Stimulated activated CD8-positive, alpha-beta memory T cell treated with anti-CD3 and anti-CD28 coated beads, Interleukin-4, amount 100 ng/mL, for 4 hours (primary cell): ENCODE data around the gene USP7.

Experiments used
- DNase-seq, 2 donors: peaks; one replicate each; pipeline ENCODE4 v3.0.0-alpha.2; 2020; ENCODE audit warnings: low read depth in 2 of 2, low spot score in 1 of 2

USP7 gene

DNA sequence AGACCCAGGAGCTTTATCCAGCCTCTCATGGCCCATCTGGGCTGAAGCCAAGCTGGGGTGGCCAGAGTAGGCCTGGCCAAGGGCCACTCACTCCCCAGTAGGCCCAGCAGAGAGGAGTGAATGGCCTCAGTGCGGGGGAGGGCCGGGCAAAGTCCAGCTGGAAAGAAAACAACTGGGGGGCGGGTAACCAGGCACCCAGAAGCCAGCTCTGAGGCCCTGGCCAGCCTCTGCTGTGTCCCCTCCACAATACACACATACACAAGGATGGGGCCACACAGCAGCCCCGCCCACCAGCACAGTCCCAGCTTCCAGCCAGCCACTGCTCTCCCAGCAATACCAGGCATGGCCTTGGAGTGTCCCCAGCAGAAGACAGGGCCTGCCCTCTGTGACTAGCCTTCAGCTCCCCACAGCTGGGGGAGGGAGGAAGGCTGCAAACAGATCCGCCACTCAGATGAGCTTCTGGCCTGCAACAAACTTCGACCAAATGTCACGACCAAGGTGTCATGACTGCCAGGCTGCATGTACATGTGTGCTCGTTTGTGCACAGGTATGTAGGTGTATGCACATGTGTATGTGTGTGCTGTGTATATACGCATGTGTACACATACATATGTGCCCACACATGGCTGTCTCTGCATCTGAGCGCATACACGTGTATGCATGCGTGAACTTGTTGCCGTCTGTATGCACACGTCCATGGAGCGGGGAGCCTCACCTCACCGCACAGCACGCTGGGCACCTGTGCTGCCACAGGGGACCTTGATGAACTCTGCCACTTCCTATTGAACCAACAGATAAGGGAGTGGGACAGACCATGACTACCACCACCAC is 99.9 kb downstream of the USP7 start:
- DNase-seq, result no peak

DNA sequence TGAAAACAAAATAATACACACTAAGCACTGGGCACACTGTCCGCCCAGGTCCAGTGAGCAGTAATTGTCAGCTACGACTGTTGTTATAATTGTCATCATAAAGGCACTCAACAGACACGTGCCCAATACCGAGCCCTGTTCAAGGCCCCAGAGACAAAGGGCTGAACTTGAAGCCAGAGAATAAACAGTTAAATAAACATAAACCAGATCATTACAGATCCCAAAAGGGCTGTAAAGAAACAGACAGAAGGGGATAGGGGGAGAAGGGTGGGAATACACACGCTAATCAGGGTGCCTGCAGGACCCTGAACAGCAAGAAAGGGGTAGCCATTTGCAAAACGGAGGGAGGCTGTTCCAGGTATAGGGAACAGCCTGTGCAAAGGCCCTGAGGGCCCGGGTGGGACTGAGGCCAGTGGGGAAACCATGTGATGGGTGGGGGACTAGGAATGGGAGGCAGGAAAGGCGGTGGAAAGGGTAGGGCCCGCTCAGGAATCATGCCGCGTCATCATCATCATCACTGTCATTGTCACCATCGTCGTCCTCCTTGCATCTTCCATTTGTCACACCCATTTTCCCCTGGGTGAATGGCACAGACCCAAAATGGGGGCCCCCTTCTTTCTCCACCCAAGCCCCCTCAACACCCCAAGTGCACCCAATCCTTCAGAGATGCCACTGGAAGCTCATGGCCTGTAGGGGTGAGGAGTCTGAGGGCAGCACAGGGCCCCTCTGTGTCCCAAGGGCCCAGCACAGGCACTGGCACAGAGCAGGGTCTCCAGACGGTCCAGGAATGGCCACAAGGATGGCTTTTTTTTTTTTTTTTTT is 101.2 kb downstream of the USP7 start:
- DNase-seq, result no peak

DNA sequence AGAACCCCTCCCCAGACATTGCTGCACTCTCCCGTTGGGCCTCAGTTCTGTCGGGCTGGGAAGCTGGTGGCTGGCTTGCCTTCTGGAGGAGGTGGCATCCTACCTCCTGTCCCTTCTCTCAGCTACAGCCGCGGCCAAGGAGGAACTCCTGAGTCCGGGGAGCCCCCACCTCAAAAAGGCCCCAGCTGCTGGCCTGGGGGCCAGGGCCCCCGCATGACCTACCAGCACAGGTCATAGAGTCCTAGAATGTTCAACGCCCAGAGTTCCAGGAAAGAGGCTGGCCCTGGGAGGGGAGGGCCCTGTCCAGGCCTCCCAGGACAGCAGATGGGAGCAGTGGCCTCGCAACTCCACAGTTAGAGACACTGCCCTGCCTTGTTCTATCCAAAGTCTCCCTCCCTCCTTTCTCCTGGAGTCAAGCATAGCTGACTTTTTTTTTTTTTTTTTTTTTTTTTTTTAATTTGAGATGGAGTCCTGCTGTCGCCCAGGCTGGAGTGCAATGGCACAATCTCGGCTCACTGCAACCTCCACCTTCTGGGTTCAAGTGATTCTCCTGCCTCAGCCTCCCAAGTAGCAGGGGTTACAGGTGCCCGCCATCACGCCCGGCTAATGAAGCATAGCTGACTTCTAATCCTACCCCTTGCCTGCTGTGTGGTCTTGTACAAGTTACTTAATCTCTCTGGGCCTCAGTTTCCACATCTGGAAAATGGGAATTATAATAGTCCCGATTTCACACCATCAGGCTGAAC is 102.0 kb downstream of the USP7 start:
- DNase-seq, result no peak

DNA sequence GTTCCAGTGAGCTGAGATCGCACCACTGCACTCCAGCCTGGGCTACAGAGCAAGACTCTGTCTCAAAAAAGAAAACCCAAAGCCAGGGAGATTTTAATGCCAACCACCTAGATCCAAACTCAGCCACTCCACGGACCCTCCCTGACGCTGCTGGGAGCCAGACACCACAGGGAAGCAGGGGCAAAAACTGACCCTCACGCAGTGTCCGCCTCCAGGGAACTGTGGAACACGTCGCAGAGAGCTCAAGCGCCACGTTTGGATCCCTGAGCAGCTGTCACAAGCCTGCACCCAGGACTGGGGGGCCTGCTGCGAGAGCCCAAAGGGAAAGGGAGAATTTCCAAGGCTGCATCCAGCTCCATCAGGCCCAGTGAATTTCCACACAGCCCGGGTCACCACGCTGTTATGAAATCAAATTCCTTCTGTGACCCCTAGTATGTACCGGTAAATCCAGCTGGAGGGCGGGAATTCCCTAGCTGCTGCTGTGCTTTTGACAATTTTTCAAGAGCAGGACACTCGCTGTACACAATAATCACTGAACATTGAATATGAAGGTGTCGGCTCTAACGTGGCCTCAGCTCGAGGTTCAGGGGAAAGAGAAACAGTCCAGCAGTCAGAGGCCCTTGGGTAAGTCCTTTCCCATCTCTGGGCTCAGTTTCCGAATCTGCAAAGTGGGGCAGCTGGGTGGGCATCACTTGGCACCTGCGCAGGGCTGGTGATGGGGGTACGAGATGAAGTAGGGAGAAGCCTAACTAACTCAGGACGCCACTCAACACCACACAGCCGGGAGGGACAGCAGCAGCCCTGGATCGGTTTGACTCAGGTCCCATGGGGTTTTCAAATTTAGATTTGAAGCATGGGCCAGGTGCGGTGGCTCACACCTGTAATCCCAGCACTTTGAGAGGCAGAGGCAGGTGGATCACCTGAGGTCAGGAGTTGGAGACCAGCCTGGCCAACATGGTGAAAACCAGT is 103.5 kb downstream of the USP7 start:
- no peak for DNase-seq

DNA sequence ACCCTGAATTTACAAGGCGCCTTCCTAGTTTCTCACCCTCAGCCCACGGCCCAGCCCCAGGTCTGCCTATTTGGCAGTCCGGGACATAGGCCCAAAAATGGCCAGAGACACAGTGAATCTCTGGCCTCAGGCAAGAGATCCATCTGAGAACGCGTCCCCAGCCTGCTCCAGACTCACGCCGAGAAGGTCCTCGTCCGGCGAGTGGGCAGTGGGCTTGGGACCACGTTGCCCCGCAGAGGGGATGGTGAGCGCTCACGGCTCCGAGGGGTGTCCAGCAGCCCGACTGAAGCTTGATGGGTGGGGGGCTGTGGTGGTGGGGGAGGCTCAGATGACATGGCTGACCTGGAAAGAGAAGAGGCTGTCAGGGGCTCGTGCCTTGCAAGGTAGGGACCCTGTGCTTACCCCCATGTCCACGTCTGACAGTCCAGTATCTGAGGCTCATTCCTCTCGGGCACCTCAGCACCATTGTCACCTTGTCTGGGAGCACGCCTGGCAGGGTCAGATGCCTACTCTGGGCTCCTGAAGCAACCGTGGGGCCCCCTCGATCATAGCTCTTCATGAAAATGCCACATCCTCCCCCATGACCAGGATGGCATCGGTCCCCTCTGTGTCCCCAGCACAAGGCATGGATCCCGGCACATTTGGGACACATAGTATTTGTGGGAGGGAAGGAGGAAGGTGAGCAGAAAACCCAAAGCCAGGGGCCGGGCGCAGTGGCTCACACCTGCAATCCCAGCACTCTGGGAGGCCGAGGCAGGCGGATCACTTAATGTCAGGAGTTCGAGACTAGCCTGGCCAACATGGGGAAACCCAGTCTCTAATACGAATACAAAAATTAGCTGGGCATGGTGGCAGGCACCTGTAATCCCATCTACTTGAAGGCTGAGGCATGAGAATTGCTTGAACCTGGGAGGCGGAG is 104.5 kb downstream of the USP7 start:
- no peak for DNase-seq

DNA sequence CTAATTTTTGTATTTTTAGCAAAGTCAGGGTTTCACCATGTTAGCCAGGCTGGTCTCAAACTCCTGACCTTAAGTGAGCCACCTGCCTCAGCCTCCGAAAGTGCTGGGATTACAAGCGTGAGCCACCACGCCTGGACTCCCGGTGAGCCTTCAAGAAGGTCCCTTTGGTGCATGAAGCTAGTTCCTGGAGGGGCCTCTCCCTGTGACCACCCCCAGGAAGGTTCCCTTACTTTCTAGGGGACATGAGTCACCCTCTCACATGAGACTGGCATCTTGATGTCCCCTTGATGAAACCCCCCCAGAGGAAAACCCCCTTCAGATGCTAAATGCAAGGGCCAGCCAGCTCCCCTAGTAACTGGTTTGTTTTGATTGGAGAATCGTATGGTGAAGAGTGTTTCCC is 107.7 kb downstream of the USP7 start:
- no peak for DNase-seq

DNA sequence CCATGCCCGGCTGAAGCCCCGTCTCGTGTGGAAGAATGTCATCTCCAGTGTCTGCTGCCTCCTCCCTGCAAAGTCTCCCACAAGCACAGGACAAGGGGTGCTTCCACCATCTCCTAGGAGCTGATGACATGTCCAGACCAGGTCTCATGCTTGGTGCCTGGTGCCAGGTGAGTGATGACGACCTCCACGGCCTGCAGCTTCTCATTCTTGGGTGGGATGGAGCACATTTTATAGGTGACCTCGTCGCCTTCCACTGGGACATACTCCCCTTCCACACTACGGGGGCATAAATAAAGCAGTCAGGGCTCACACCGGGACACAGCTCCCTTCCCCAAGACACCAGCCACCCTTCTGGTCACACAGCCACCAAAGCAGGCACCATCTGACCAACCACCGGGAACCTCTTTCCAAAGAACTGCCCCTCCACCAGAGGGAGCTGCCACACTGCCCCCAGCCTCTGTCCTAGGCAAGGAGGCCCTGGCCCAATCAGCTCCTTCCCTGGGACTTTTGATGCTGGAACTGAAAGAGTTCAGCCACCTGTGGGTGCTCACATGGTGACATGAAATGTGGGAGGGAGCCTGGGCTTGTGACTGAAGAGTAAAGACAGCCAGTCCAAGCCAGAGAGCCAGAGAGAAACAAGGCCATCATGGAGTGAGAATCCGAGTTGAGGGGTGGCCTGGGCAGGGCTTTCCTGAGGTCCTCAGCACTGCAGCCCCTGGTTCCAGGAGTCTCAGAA is 108.5 kb downstream of the USP7 start:
- DNase-seq, result no peak

DNA sequence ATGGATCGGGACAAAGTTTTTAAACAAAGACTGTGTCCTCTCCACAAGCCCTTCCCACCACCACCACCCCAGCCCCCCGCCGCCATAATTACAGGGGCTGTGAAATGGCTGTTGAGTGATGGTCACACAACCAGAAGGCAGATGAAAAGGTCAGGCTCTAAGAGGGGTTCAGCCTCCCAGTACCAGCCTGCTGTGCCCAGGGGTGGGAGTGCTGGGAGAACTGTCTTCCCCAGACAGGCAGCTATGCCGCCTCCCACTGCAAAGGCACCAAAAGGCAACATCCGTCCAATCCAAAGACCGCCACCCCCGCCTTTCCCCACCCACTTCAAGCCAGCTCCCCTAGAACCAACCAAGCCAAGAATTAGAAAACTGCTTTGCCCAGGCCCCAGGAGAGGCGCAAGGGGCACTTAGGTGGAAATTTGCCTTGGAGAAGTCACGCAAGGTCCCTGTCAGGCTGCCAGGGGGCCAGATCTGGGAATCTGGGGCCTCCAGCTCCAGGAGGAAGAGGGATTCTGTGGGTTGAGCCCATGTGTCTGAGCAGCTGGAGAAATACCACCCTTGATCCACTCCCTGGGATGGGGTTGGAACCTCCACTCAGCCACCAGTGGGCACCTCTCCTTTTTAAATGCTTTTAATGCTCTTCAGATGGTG is 109.3 kb downstream of the USP7 start:
- DNase-seq, result no peak

DNA sequence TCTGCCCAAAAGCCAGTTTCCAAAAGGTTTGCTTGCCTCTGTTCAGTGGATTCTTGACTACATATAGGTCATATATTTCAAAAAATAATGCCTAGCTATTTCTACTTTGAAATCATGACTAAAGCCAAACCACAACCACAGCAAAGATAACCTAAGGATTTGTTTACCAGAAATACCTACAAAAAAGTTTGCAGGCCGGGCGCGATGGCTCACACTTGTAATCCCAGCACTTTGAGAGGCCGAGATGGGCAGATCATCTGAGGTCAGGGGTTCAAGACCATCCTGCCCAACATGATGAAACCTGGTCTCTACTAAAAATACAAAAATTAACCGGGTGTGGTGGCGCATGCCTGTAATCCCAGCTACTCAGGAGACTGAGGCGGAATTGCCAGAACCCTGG is 110.1 kb downstream of the USP7 start:
- no peak for DNase-seq

DNA sequence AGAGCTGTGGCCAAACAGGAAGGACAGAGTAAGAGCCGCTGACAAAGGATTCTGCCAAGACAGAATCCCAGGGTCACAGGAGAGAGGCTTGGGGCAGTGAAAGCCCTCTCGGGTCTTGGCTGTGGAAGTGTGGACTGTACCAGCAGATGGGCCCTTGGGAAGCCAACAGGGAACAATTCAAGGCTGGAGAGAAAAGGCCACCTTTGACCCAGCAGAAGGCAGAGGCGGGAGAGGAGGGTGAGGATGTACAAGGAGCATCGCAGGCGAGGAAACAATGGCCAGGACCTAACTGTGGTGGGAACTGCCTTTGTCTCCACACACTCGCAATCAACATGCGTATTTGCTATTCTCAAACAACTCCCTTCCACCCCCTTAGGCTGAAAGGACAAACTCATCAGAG is 110.6 kb downstream of the USP7 start:
- no peak for DNase-seq

DNA sequence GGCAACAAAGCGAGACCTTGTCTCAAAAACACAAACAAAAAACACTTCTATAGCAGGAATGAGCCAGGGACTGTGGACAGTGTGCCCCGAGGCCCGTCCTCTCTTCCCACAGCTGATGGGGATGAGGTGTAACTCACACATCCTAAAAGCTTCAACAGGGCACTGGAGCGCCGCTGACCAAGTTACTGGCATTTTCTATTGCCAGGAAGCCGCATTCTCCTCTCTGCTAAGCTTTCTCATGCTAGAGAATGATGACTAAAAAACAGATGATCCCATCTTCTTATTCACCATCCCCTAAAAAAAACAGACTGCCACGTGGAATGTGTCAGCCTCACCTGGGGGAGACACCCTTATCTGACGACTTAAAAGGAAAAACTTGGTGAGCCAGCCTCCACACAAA is 111.2 kb downstream of the USP7 start:
- no peak for DNase-seq

DNA sequence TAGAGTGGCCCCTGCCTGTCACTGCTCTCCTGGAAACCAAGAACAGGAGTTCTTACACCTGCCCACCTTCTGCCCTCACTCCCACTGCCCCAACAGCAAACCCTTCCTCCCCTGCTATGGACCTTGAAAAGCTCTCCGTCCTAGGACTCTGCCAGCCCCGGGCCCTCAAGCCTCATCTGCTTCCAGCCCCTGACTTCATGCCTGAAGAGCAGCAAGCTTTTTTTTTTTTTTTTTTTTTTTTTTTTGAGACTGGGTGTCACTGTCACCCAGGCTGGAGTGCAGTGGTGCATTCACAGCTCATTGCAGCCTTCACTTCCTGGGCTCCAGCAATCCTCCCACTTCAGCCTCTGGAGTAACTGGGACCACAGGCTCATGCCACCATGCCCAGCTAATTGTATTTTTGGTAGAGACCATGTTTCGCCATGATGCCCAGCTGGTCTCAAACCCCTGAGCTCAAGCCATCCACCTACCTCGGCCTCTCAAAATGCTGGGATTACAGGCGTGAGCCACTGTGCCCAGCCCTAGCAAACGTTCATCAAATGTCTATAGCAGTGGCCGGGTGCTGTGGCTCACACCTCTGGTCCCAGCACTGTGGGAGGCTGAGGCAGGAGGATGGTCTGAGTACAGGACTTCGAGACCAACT is 111.8 kb downstream of the USP7 start:
- no peak for DNase-seq

DNA sequence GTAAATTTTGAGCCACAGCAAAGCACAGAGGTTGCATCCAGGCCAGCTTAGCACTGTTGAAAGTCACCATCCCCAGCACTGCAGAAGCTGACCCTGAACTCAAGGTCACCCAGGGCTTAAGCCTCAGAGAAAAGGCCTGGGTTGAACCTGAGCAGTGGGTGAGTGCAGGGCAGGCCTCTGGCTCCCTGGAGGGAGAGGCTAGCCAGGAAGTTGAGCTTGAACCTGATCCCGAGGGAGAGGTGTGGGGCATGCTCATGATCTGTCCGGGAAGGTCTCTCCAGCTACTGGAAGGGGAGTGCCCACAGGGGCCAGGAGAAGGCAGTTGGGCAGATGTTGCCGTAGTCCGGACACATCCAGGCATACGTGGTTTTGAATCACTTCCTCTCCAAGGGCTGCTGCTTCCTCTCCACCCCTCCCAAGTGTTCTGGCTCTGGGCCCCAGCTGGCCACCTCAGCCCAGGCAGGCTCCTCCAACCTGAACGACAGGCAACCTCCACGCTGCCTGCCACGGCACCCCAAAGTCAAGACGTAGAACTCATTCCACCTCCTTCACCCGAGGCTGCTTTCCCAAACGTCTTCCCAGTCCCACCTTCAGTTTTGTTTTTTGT is 113.3 kb downstream of the USP7 start:
- no peak for DNase-seq

DNA sequence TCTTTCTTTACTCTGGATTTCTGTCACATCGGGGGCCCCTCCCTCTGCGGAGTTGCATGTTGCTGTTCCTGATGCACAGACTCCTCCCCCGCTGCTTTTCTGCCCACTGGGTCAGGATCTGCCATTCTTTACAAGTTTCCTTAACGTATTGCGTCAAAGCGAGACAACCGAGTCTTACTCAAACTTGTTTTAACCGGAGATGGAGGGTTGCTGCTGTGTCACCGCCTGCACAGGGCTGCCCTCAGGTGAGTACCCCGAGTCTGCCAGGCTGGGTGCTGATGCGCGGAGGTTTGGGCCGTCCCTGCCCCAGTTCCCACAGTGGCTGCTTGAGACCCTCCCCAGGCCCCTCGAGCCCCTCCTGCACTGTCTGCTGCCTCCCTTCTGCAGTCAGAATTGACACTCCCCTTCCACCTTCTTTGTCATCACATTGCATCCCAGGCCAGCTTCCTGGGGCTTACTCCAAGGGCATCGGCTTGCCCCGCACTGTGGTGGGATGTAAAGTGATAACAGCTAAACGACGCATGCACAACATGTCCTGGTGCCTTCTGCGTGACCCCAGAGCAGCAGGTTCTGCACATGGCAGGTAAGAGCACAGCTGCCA is 114.2 kb downstream of the USP7 start:
- DNase-seq, result no peak

DNA sequence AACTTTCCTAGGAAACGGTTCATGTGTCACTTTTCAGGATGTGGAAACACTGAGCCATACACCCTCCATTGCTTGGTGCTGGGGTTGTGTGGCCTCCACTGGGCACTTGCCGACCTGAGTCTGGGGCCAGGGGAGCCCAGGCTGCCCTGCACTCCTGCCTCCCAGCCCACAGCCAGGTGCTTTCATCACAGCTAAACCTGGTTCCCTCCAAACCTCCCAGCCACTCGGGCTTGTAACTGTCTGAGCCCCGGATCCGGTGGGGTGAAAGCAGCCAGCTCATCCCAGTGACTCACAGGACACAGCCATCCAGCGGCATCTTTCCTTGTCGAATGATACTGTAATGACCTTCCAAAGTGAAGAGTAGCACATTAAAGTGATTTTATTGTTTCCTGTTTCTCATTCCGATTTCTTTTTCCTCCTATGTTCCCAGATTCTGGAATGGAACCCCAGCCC is 114.7 kb downstream of the USP7 start:
- DNase-seq, result no peak

DNA sequence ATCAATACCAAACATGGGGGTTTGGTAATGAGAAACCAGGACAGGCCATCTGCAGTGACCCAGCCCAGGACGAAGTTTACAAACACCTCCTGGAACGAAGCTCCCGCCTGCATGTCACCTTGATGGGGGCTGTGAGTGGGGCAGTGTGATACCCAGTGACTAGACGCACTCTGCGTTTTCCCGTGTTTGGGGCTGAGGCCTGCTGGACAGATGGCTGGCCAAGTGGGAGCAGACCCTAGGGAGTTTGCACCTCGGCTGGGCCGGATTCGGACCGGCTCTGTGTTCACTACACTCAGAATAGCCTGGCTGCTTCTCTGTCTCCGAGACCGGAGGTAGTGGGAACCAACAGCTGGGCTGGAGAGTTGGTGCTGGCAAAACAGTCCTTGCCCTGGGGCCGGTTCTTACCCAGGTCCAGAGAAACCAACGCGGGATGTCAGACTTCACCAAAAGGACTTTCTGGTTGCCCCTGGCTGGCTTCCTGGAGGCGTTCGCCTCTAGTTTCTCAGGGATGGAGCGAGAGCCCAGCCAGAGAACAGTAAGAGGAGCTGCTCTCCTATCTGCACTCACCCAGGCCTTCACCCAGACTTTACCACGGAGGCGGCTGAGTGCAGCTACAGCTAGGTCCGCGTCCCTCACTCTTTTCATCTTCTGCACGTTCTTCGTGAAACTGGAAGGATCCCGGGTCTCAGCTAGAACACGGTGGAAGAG is 115.3 kb downstream of the USP7 start:
- no peak for DNase-seq
